H9 (cell line): ENCODE results near the gene EVI5L. TPM values are rescaled to one million over a fixed set of nuclear protein-coding genes. Genes with fewer than 3 reads are reported as not detected.

Source experiments
- DNase-seq: peaks from one replicate; pipeline ENCODE4 v3.0.0-alpha.2; 2017
- H2AFZ ChIP-seq: one replicate; pipeline ENCODE4 v1.6.1; 2013; ENCODE audit warnings: mild to moderate bottlenecking, low read length, control low read depth, moderate library complexity
- H2AK5ac ChIP-seq: 2 replicates; pipeline ENCODE4 v1.6.1; 2013; ENCODE audit warnings: low read length, control low read depth, mixed read lengths; ENCODE audit not compliant: insufficient read length
- H2BK120ac ChIP-seq: one replicate; pipeline ENCODE4 v1.6.1; 2013; ENCODE audit warnings: low read depth, mild to moderate bottlenecking, low read length, control low read depth, inconsistent platforms; ENCODE audit not compliant: poor library complexity, severe bottlenecking
- H2BK12ac ChIP-seq: 2 replicates; pipeline ENCODE4 v1.6.1; 2013; ENCODE audit warnings: low read length, control low read depth, mixed read lengths, low read depth; ENCODE audit not compliant: insufficient read length
- H2BK15ac ChIP-seq: 2 replicates; pipeline ENCODE4 v1.6.1; 2013; ENCODE audit warnings: low read depth, low read length, control low read depth
- H2BK20ac ChIP-seq: one replicate; pipeline ENCODE4 v1.6.1; 2013; ENCODE audit warnings: low read depth, mild to moderate bottlenecking, low read length, control low read depth, inconsistent platforms; ENCODE audit not compliant: poor library complexity, severe bottlenecking
- H2BK5ac ChIP-seq: 2 replicates; pipeline ENCODE4 v1.6.1; 2013; ENCODE audit warnings: low read length, control low read depth, mixed read lengths; ENCODE audit not compliant: insufficient read length
- H3K14ac ChIP-seq: 2 replicates; pipeline ENCODE4 v1.6.1; 2013; ENCODE audit warnings: low read length, control low read depth; ENCODE audit not compliant: insufficient read depth
- H3K18ac ChIP-seq: 2 replicates; pipeline ENCODE4 v1.6.1; 2013; ENCODE audit warnings: low read depth, mild to moderate bottlenecking, mixed read lengths, low read length, control low read depth; ENCODE audit not compliant: insufficient read length
- H3K23ac ChIP-seq: 2 replicates; pipeline ENCODE4 v1.6.1; 2013; ENCODE audit warnings: low read length, control low read depth, mixed read lengths, low read depth; ENCODE audit not compliant: insufficient read length
- H3K23me2 ChIP-seq: 2 replicates; pipeline ENCODE4 v1.6.1; 2013; ENCODE audit warnings: low read depth, mild to moderate bottlenecking, mixed read lengths, low read length, control low read depth; ENCODE audit not compliant: insufficient read length, poor library complexity, severe bottlenecking
- H3K27ac ChIP-seq: 2 replicates; pipeline ENCODE4 v1.5.1; 2013; ENCODE audit warnings: low read length, control low read depth, mixed read lengths, low read depth; ENCODE audit not compliant: insufficient read length
- H3K27me3 ChIP-seq: 2 replicates; pipeline ENCODE4 v1.6.1; 2013; ENCODE audit warnings: low read length, control low read depth, inconsistent platforms; ENCODE audit not compliant: insufficient read depth
- H3K4ac ChIP-seq: 2 replicates; pipeline ENCODE4 v1.6.1; 2013; ENCODE audit warnings: low read depth, mild to moderate bottlenecking, control low read depth, inconsistent platforms, low read length, moderate library complexity
- H3K4me1 ChIP-seq: 2 replicates; pipeline ENCODE4 v1.6.1; 2013; ENCODE audit warnings: low read length, control low read depth, inconsistent platforms; ENCODE audit not compliant: insufficient read depth
- H3K4me2 ChIP-seq: 2 replicates; pipeline ENCODE4 v1.6.1; 2013; ENCODE audit warnings: low read length, control low read depth, mixed read lengths; ENCODE audit not compliant: insufficient read length, insufficient read depth
- H3K56ac ChIP-seq: 2 replicates; pipeline ENCODE4 v1.6.1; 2013; ENCODE audit warnings: low read depth, mild to moderate bottlenecking, mixed read lengths, low read length, control low read depth; ENCODE audit not compliant: insufficient read length
- H3K79me1 ChIP-seq: 2 replicates; pipeline ENCODE4 v1.6.1; 2013; ENCODE audit warnings: low read depth, mild to moderate bottlenecking, moderate library complexity, low read length, control low read depth, inconsistent platforms; ENCODE audit not compliant: insufficient read depth, poor library complexity, severe bottlenecking
- H3K79me2 ChIP-seq: 2 replicates; pipeline ENCODE4 v1.6.1; 2013; ENCODE audit warnings: low read length, control low read depth, inconsistent platforms; ENCODE audit not compliant: insufficient read depth
- H3K9ac ChIP-seq: 2 replicates; pipeline ENCODE4 v1.6.1; 2013; ENCODE audit warnings: low read length, control low read depth, mixed read lengths; ENCODE audit not compliant: insufficient read length; ENCODE audit errors: extremely low read depth
- H3K9me3 ChIP-seq: one replicate; pipeline ENCODE4 v1.6.1; 2013; ENCODE audit warnings: low read depth, low read length, inconsistent platforms; ENCODE audit not compliant: control insufficient read depth
- H3T11ph ChIP-seq: one replicate; pipeline ENCODE4 v1.6.1; 2013; ENCODE audit warnings: mild to moderate bottlenecking, low read length, control low read depth, inconsistent platforms
- H4K20me1 ChIP-seq: one replicate; pipeline ENCODE4 v1.6.1; 2013; ENCODE audit not compliant: control insufficient read depth, insufficient read length, insufficient read depth
- H4K5ac ChIP-seq: 2 replicates; pipeline ENCODE4 v1.6.1; 2013; ENCODE audit warnings: low read depth, mild to moderate bottlenecking, mixed read lengths, low read length, control low read depth; ENCODE audit not compliant: insufficient read length
- H4K8ac ChIP-seq: replicated peaks from 2 replicates; pipeline ENCODE4 v1.6.1; 2013; ENCODE audit warnings: low read length, control low read depth, mixed read lengths, low read depth; ENCODE audit not compliant: insufficient read length
- H4K91ac ChIP-seq: 2 replicates; pipeline ENCODE4 v1.6.1; 2013; ENCODE audit warnings: low read depth, mild to moderate bottlenecking, moderate library complexity, mixed read lengths, low read length, control low read depth; ENCODE audit not compliant: insufficient read length
- H3K27ac Mint-ChIP-seq, 3 experiments: 2 replicates in 2 of 3; 3 replicates in 1 of 3; pipeline ENCODE4 v1.8.0; 2020 to 2021; ENCODE audit warnings: mixed read lengths in 3 of 3, mild to moderate bottlenecking in 1 of 3, moderate library complexity in 1 of 3
- H3K27me3 Mint-ChIP-seq: 2 replicates; pipeline ENCODE4 v1.8.0; 2021; ENCODE audit warnings: low read depth, mild to moderate bottlenecking, moderate library complexity, mixed read lengths
- H3K36me3 Mint-ChIP-seq, 3 experiments: 2 replicates in 2 of 3; 3 replicates in 1 of 3; pipeline ENCODE4 v1.8.0; 2020 to 2021; ENCODE audit warnings: low read depth in 3 of 3, mixed read lengths in 3 of 3; ENCODE audit not compliant: insufficient read depth in 1 of 3
- H3K4me1 Mint-ChIP-seq, 2 experiments: 2 replicates each; pipeline ENCODE4 v1.8.0; 2020; ENCODE audit warnings: mixed read lengths in 2 of 2
- H3K4me3 Mint-ChIP-seq, 2 experiments: 2 replicates in 1 of 2; 3 replicates in 1 of 2; pipeline ENCODE4 v1.8.0; 2020 to 2021; ENCODE audit warnings: mild to moderate bottlenecking in 2 of 2, mixed read lengths in 2 of 2, moderate library complexity in 1 of 2
- H3K9me3 Mint-ChIP-seq, 2 experiments: 2 replicates in 1 of 2; 3 replicates in 1 of 2; pipeline ENCODE4 v1.8.0; 2020; ENCODE audit warnings: mild to moderate bottlenecking in 2 of 2, mixed read lengths in 2 of 2, moderate library complexity in 1 of 2
- CTCF ChIP-seq: fragments of 200-600 bp; sonication (generic); conservative IDR thresholded peaks from 3 replicates; pipeline ENCODE4 v1.8.0; 2021; ENCODE audit warnings: antibody characterized with exemption, mild to moderate bottlenecking
- WGBS: extraction: QIAGEN DNeasy Blood & Tissue Kit; methylation state at CpG from one replicate; pipeline ENCODE4 v1.1.7; 2013; ENCODE audit warnings: missing lambda C conversion rate, low lambda C conversion rate, mixed read lengths; ENCODE audit not compliant: insufficient read length; ENCODE audit errors: extremely low coverage; 5-methylcytosine and 5-hydroxymethylcytosine counted together
- total RNA-seq: library from RNA; stranded (reverse); gene quantifications from 2 replicates; pipeline ENCODE4 v1.2.1, GENCODE V29; 2021

Gene EVI5L
- total RNA-seq, 1 experiment from 2014 or later = 7.1 TPM

- Histone ChIP-seq H3T11ph (no peak overlapping the region), H3K4me2 (no peak overlapping the region), H2BK15ac (no peak overlapping the region), H3K27me3 (peaks cover 13% of the 10 kb centered on the region; the same call in 1 of the 2 replicates), H3K79me2 (no peaks in the 10 kb centered on the region), H3K23ac (no peak overlapping the region), H3K18ac (no peak overlapping the region), H3K4ac (no peak overlapping the region), H2BK120ac (no peak overlapping the region), H4K5ac (no peak overlapping the region), H3K14ac (no peak overlapping the region), H2BK5ac (no peak overlapping the region), H3K23me2 (peaks cover 6% of the 10 kb centered on the region), H2AFZ (no peak overlapping the region), H3K56ac (no peak overlapping the region), H3K9me3 (no peaks in the 10 kb centered on the region), H4K8ac (no peak overlapping the region), H3K9ac (no peak overlapping the region), H2AK5ac (no peak overlapping the region), H4K91ac (no peak overlapping the region), H3K79me1 (no peaks in the 10 kb centered on the region), H2BK12ac (no peak overlapping the region), H3K4me1 (no peaks in the 10 kb centered on the region), H2BK20ac (no peak overlapping the region), H4K20me1 (no peaks in the 10 kb centered on the region), H3K27ac (no peak overlapping the region)
- WGBS = no CpG with 5 or more reads among the region's 31 CpGs
- Mint-ChIP-seq H3K4me3 (no peak overlapping the region), H3K9me3 (no peaks in the 10 kb centered on the region), H3K27ac (no peak overlapping the region), H3K4me1 (peaks cover 6 to 10% of the 10 kb centered on the region in 2 experiments; a peak in 3 of 4 replicates), H3K27me3 (peaks cover 33% of the 10 kb centered on the region), H3K36me3 (peaks cover 13 to 28% (median 24%) of the 10 kb centered on the region in 3 experiments; a peak in 6 of 7 replicates)
- DNase-seq = no peak
- TF ChIP-seq CTCF = no peak
Observed at GRCh38 chr19:7912144-7912696, 82.2 kb downstream of the EVI5L start.
